ENCODE data around the gene ADIG.

- TF ChIP-seq POLR2A (IDR thresholded peaks at IDR 0.05) (no peak), EP300 (IDR thresholded peaks at IDR 0.05) (no peak)
Measured at GRCh38 chr20:38550274-38550673, 30.7 kb upstream of the ADIG start.

Data from ovary (tissue), 1 donor.